ENCODE results near the gene TAF11L14.

The TAF11L14 gene

DNA sequence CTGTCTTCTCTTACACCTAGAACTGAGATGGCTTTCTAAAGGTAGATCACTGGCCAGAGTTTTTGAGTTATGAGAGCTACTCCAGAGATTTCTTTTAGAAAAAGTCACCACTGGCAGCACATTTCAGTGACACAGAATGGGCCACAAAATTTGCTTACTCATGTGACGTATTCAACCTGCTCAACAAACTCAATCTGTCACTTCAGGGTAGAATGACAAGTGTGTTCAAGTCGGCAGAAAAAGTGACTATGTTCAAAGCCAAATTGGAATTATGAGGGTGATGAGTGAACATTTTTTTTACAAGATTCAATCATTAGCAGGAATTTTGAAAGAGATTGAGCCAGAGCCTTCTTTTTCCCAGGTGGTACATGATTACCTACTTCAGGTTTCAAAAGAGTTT is 46.5 kb downstream of the TAF11L14 start:
- no peak for DNase-seq

All from cerebellar nuclear complex (tissue), 1 donor.